ENCODE measurements around the gene KAZN. TPM values are rescaled to one million over a fixed set of nuclear protein-coding genes. Genes with fewer than 3 reads are reported as not detected.
"Not testable (repeated sequence)": the region's sequence is repeated elsewhere in the genome, so short reads cannot be mapped to it uniquely, and the experiment has no call there.

The KAZN gene
- total RNA-seq, 1 experiment from 2014 or later, result 6.9 TPM

- Histone ChIP-seq H3K4me3 (ENCODE audit: insufficient read depth, low read depth, low read length) (no peak overlapping the region), H3K27me3 (ENCODE audit: control insufficient read depth, insufficient read depth, low read length) (no peaks in the 10 kb centered on the region), H3K36me3 (replicated peaks; ENCODE audit: control insufficient read depth, insufficient read depth, low read length) (no peaks in the 10 kb centered on the region)
- DNase-seq, result peak; percentile 79
These were observed 363.3 kb downstream of the KAZN start for GRCh38 chr1:14961661-14962267.

- no peak overlapping the region for H3K4me3 ChIP-seq (ENCODE audit: insufficient read depth, low read depth, low read length)
- H3K36me3 ChIP-seq (replicated peaks; ENCODE audit: control insufficient read depth, insufficient read depth, low read length), result no peaks in the 10 kb centered on the region
- H3K27me3 ChIP-seq (ENCODE audit: control insufficient read depth, insufficient read depth, low read length), result no peaks in the 10 kb centered on the region
- DNase-seq, result no peak
These were observed 363.9 kb downstream of the KAZN start for GRCh38 chr1:14962407-14962806.

DNA sequence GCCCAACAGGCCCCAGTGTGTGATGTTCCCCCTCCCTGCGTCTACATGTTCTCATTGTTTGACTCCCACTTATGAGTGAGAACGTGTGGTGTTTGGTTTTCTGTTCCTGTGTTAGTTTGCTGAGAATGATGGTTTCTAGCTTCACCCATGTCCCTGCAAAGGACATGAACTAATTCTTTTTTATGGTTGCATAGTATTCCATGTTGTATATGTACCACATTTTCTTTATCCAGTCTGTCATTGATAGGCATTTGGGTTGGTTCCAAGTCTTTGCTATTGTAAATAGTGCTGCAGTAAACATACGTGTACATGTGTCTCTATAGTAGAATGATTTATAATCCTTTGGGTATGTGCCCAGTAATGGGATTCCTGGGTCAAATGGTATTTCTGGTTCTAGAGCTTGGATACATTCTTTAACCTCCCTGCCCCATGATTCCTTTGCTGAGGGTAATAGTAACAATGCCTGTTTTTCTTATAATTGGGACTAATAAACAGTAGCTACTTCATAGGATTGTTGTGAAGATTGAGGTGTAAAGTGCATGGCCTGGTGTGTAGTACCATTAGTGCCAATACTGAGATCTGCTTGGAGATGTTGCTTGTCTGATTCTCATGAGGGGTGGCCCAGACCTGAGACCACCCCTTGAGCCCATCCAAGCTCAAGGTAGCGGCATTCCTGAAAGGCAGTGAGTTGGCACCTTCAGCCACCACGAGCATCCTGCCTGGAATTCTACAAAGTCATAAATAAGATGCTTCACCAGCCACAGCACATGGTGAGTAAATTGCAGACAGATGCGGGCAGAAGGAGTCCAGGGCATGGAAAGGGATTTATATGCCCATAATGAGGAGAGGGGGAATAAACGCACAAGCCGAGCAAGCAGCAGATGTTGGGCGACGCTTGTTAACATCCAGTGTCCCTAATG lies 365.6 kb downstream of the KAZN start:
- H3K36me3 ChIP-seq (replicated peaks; ENCODE audit: control insufficient read depth, insufficient read depth, low read length); H3K4me3 ChIP-seq (ENCODE audit: insufficient read depth, low read depth, low read length); DNase-seq; H3K27me3 ChIP-seq (ENCODE audit: control insufficient read depth, insufficient read depth, low read length): not testable (repeated sequence)

DNA sequence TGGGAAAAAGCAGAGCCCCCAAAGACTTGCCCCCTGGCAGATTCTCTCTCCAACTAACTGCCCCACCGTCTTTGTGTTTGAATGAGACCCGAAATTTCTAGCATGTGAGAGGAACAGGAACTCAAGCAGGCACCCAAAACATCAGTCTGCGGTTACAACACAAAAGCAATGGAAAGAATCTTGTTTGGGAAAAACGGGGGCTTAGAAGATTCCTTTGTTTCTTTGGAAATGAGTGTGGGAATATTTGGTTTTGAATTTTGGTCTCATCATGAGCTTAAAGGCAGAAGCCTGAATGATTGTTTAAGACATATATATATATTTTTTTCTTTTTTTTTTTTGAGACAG lies 366.2 kb downstream of the KAZN start:
- H3K27me3 ChIP-seq (ENCODE audit: control insufficient read depth, insufficient read depth, low read length), result no peaks in the 10 kb centered on the region
- H3K4me3 ChIP-seq (ENCODE audit: insufficient read depth, low read depth, low read length), result no peak overlapping the region
- no peaks in the 10 kb centered on the region for H3K36me3 ChIP-seq (replicated peaks; ENCODE audit: control insufficient read depth, insufficient read depth, low read length)
- DNase-seq, result no peak

GRCh38 chr1:14968251-14968851 lies 369.9 kb downstream of the KAZN start:
- Histone ChIP-seq H3K27me3 (ENCODE audit: control insufficient read depth, insufficient read depth, low read length) (no peaks in the 10 kb centered on the region), H3K36me3 (replicated peaks; ENCODE audit: control insufficient read depth, insufficient read depth, low read length) (no peaks in the 10 kb centered on the region), H3K4me3 (ENCODE audit: insufficient read depth, low read depth, low read length) (no peak overlapping the region)
- no peak for DNase-seq

- H3K36me3 ChIP-seq (replicated peaks; ENCODE audit: control insufficient read depth, insufficient read depth, low read length), result no peaks in the 10 kb centered on the region
- no peak for DNase-seq
- no peaks in the 10 kb centered on the region for H3K27me3 ChIP-seq (ENCODE audit: control insufficient read depth, insufficient read depth, low read length)
- H3K4me3 ChIP-seq (ENCODE audit: insufficient read depth, low read depth, low read length), result no peak overlapping the region
These were observed 370.5 kb downstream of the KAZN start for GRCh38 chr1:14969006-14969405.

- H3K27me3 ChIP-seq (ENCODE audit: control insufficient read depth, insufficient read depth, low read length), result no peaks in the 10 kb centered on the region
- H3K4me3 ChIP-seq (ENCODE audit: insufficient read depth, low read depth, low read length), result no peak overlapping the region
- no peaks in the 10 kb centered on the region for H3K36me3 ChIP-seq (replicated peaks; ENCODE audit: control insufficient read depth, insufficient read depth, low read length)
- peak; percentile 82 for DNase-seq
These were observed 371.8 kb downstream of the KAZN start for GRCh38 chr1:14970115-14970798.

DNA sequence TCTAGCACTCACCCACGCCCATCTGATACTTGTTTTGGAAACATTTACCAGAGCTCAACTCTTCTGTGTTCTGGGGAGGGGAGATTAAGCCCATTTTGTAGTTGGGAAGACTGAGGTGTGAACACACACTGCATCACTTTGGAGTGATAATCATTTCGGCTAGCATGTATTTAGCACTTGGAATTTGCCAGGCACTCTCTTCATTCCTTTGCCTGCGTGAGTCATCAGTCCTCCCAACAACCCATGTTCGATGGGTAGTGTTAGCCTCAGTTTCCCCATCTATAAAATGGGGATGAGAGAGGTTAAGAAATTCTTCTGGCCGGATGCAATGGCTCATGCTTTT lies 372.3 kb downstream of the KAZN start:
- Histone ChIP-seq H3K36me3 (replicated peaks; ENCODE audit: control insufficient read depth, insufficient read depth, low read length) (no peaks in the 10 kb centered on the region), H3K27me3 (ENCODE audit: control insufficient read depth, insufficient read depth, low read length) (no peaks in the 10 kb centered on the region), H3K4me3 (ENCODE audit: insufficient read depth, low read depth, low read length) (no peak overlapping the region)
- no peak for DNase-seq

GRCh38 chr1:14971221-14971620 lies 372.7 kb downstream of the KAZN start:
- H3K4me3 ChIP-seq (ENCODE audit: insufficient read depth, low read depth, low read length), result no peak overlapping the region
- no peaks in the 10 kb centered on the region for H3K27me3 ChIP-seq (ENCODE audit: control insufficient read depth, insufficient read depth, low read length)
- H3K36me3 ChIP-seq (replicated peaks; ENCODE audit: control insufficient read depth, insufficient read depth, low read length), result no peaks in the 10 kb centered on the region
- DNase-seq, result no peak

DNA sequence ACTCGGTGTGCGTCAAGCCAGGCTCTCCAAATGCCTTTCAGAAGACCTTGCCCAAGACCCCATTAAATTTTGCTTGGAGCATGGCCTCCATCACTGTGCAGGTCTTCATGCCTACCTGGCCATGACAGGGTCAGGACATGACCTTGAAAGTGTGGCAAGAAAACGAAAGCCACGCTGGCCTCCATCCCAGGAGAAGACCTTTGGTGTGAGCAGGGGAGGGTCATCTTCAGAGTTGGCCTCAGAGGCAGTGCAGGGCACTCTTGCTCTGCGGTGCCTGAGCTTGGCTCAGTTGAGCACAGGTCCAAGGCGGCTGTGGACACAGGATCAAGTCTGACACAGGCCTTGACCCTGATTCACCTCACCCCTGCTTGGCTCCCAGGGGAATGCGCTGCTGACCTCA lies 373.6 kb downstream of the KAZN start:
- H3K36me3 ChIP-seq (replicated peaks; ENCODE audit: control insufficient read depth, insufficient read depth, low read length), result no peaks in the 10 kb centered on the region
- H3K4me3 ChIP-seq (ENCODE audit: insufficient read depth, low read depth, low read length), result no peak overlapping the region
- H3K27me3 ChIP-seq (ENCODE audit: control insufficient read depth, insufficient read depth, low read length), result no peaks in the 10 kb centered on the region
- no peak for DNase-seq

- Histone ChIP-seq H3K4me3 (ENCODE audit: insufficient read depth, low read depth, low read length) (no peak overlapping the region), H3K27me3 (ENCODE audit: control insufficient read depth, insufficient read depth, low read length) (no peaks in the 10 kb centered on the region), H3K36me3 (replicated peaks; ENCODE audit: control insufficient read depth, insufficient read depth, low read length) (no peaks in the 10 kb centered on the region)
- DNase-seq, result no peak
These were observed 375.3 kb downstream of the KAZN start for GRCh38 chr1:14973773-14974172.

DNA sequence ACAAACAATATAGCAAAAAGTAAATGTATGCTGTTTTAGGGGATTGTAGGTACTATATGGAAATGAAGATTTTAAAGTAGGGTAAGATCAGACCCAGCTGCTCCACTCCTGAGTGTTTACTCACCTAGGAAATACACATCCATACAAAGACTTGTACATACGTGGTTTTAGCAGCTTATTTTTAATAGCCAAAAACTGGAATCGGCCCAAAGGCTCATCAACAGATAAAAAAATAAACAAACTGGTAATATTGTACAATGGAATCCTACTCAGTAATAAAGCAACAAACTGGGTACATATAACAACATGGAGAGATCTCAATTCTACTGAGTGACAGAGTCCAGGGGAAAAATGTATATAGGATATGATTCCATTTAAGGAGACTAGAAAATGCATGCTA lies 375.9 kb downstream of the KAZN start:
- DNase-seq, result no peak
- Histone ChIP-seq H3K4me3 (ENCODE audit: insufficient read depth, low read depth, low read length) (no peak overlapping the region), H3K27me3 (ENCODE audit: control insufficient read depth, insufficient read depth, low read length) (no peaks in the 10 kb centered on the region), H3K36me3 (replicated peaks; ENCODE audit: control insufficient read depth, insufficient read depth, low read length) (no peaks in the 10 kb centered on the region)

GRCh38 chr1:14975119-14975518 lies 376.6 kb downstream of the KAZN start:
- Histone ChIP-seq H3K4me3 (ENCODE audit: insufficient read depth, low read depth, low read length) (no peak overlapping the region), H3K36me3 (replicated peaks; ENCODE audit: control insufficient read depth, insufficient read depth, low read length) (no peaks in the 10 kb centered on the region), H3K27me3 (ENCODE audit: control insufficient read depth, insufficient read depth, low read length) (no peaks in the 10 kb centered on the region)
- DNase-seq, result no peak

- Histone ChIP-seq H3K27me3 (ENCODE audit: control insufficient read depth, insufficient read depth, low read length) (no peaks in the 10 kb centered on the region), H3K36me3 (replicated peaks; ENCODE audit: control insufficient read depth, insufficient read depth, low read length) (no peaks in the 10 kb centered on the region), H3K4me3 (ENCODE audit: insufficient read depth, low read depth, low read length) (no peak overlapping the region)
- DNase-seq, result no peak
These were observed 377.8 kb downstream of the KAZN start for GRCh38 chr1:14976256-14976655.
